Keratinocyte (primary cell): ENCODE data around the gene ADRA2C. TPM values are rescaled to one million over a fixed set of nuclear protein-coding genes. Genes with fewer than 3 reads are reported as not detected.

Experiments
- DNase-seq: peaks from one replicate; pipeline ENCODE4 v3.0.0-alpha.2; 2011; ENCODE audit warnings: low read depth, missing footprints, low spot score
- FAIRE-seq: peaks from 2 replicates; lab custom pipeline; 2011; peaks lifted over from hg19 to GRCh38; lab: Jason Lieb, UNC
- H2AFZ ChIP-seq: 2 replicates; pipeline ENCODE4 v1.6.0; 2012; ENCODE audit warnings: low read length, control low read depth, inconsistent platforms; ENCODE audit not compliant: control insufficient read depth
- H3K27ac ChIP-seq: 2 replicates; pipeline ENCODE4 v1.5.1; 2011; ENCODE audit warnings: low read length; ENCODE audit not compliant: control insufficient read depth, insufficient read depth
- H3K27me3 ChIP-seq: 3 replicates; pipeline ENCODE4 v1.6.0; 2011; ENCODE audit warnings: low read length; ENCODE audit not compliant: control insufficient read depth, insufficient read depth; ENCODE audit errors: extremely low read depth
- H3K36me3 ChIP-seq, 2 experiments: 2 replicates in 1 of 2; 3 replicates in 1 of 2; pipeline ENCODE4 v1.5.1; 2011; ENCODE audit warnings: low read length in 2 of 2, mild to moderate bottlenecking in 1 of 2; ENCODE audit not compliant: control insufficient read depth in 2 of 2, insufficient read depth in 2 of 2; ENCODE audit errors: extremely low read depth in 1 of 2
- H3K4me1 ChIP-seq: 3 replicates; pipeline ENCODE4 v1.5.1; 2011; ENCODE audit warnings: low read length; ENCODE audit not compliant: control insufficient read depth, insufficient read depth; ENCODE audit errors: extremely low read depth
- H3K4me2 ChIP-seq: 3 replicates; pipeline ENCODE4 v1.6.0; 2011; ENCODE audit warnings: low read depth, low read length; ENCODE audit not compliant: control insufficient read depth, insufficient read depth; ENCODE audit errors: extremely low read depth
- H3K4me3 ChIP-seq, 3 experiments: fragments of 200-600 bp in 1 of 3; sonication (generic) in 1 of 3; 2 replicates in 2 of 3; 3 replicates in 1 of 3; pipeline ENCODE4 v1.5.1; 2011 to 2016; ENCODE audit warnings: low read length in 3 of 3, mild to moderate bottlenecking in 3 of 3, control low read depth in 2 of 3, inconsistent platforms in 1 of 3, low read depth in 1 of 3, mixed read lengths in 1 of 3, mixed run types in 1 of 3, moderate library complexity in 1 of 3; ENCODE audit not compliant: control insufficient read depth in 2 of 3, insufficient read depth in 2 of 3; ENCODE audit errors: extremely low read depth in 1 of 3
- H3K79me2 ChIP-seq: 2 replicates; pipeline ENCODE4 v1.6.0; 2012; ENCODE audit warnings: low read length; ENCODE audit not compliant: control insufficient read depth, insufficient read depth
- H3K9ac ChIP-seq: 3 replicates; pipeline ENCODE4 v1.6.0; 2011; ENCODE audit warnings: low read length; ENCODE audit not compliant: control insufficient read depth, insufficient read depth; ENCODE audit errors: extremely low read depth
- H3K9me1 ChIP-seq: 3 replicates; pipeline ENCODE4 v1.6.0; 2011; ENCODE audit warnings: low read length; ENCODE audit not compliant: control insufficient read depth, insufficient read depth; ENCODE audit errors: extremely low read depth
- H3K9me3 ChIP-seq: 2 replicates; pipeline ENCODE4 v1.5.1; 2012; ENCODE audit warnings: low read depth, low read length; ENCODE audit not compliant: control insufficient read depth
- H4K20me1 ChIP-seq: 3 replicates; pipeline ENCODE4 v1.6.0; 2011; ENCODE audit warnings: low read length; ENCODE audit not compliant: control insufficient read depth, insufficient read depth; ENCODE audit errors: extremely low read depth
- EZH2 ChIP-seq: IDR thresholded peaks from one replicate; pipeline ENCODE4 v1.6.1; 2012; ENCODE audit warnings: inconsistent platforms, mild to moderate bottlenecking, low read length, moderate library complexity
- dilution Hi-C: fragments of 300-500 bp; cut with MboI; formaldehyde crosslinking; loops from one replicate; pipeline ENCODE4 v1.7.0; 2020; ENCODE audit warnings: low sequenced_read_pairs; ENCODE audit not compliant: extremely low pct_ligation_motif_present
- polyA plus RNA-seq, 5 experiments: library from polyadenylated mRNA; depleted of rRNA in 3 of 5; stranded (reverse) in 3 of 5; stranded (forward) in 1 of 5; unstranded in 1 of 5; fragments of >200 nt; gene quantifications; 1 replicate in 1 of 5; 2 replicates in 3 of 5; 3 replicates in 1 of 5; pipeline versions ENCODE4 v1.2.1 to v1.2.3, GENCODE V29; 2011 to 2012; ENCODE audit warnings: missing spikeins in 2 of 5, low read depth in 1 of 5, low replicate concordance in 1 of 5
- TF ChIP-seq, protein P1 (sequence below), 3 experiments: IDR thresholded peaks in 1 of 3; conservative IDR thresholded peaks in 1 of 3; optimal IDR thresholded peaks in 1 of 3; 2 replicates in 2 of 3; 3 replicates in 1 of 3; pipeline versions ENCODE3 to v1.5.1; 2011; ENCODE audit warnings: low read length in 3 of 3, mild to moderate bottlenecking in 3 of 3, moderate library complexity in 2 of 3, control low read depth in 1 of 3, inconsistent platforms in 1 of 3; ENCODE audit not compliant: insufficient read depth in 2 of 3; ENCODE audit errors: extremely low read depth in 1 of 3

ADRA2C gene
- polyA plus RNA-seq, 1 donor (not counting 4 experiments of a cell fraction or from before 2014, with no cell fraction given), result 0.05 TPM

DNA sequence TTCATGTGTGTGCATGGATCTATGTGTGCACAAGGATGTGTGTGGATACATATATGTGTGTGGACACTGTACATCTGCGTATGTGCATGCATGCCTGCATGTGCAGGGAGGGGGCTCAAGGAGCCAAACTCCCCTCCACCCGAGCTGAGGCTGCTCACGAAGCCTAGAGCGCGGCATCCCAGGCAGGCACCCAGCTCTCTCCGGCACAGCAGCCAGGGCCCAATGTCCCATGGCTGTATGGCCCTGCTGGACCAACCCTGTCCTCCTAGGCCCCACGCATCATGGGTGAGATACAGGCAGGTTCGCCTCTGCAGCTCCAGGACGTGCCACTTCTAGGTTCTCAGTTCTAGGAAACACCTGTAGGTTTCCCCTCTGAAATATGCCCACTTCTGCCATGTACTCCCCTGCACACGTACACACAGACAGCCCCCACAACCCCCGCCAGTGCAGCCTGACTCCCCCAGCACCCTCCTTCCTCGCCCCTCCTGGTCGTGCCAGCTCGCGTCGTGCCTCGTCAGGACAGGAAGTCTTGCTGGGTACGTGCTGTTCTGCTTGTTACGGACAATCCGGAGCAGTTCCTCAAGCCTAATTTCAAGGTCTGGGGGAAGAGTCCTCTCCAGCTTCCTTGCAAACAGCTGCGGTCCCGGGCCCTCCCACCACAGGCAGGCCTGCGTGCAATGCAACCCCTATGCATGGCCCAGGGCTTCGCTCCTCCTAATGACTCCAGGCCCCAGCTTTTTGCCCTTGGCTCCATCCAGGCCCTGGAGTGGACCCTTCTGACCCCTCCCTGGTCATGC is 3.2 kb upstream of the ADRA2C start:
- no peak overlapping the region for H3K4me3 ChIP-seq
- FAIRE-seq (no peak), DNase-seq (no peak)
- H3K27me3 ChIP-seq, result peaks cover 25% of the 10 kb centered on the region
- TF ChIP-seq EZH2, result no peak
- TF ChIP-seq, protein P1, sequence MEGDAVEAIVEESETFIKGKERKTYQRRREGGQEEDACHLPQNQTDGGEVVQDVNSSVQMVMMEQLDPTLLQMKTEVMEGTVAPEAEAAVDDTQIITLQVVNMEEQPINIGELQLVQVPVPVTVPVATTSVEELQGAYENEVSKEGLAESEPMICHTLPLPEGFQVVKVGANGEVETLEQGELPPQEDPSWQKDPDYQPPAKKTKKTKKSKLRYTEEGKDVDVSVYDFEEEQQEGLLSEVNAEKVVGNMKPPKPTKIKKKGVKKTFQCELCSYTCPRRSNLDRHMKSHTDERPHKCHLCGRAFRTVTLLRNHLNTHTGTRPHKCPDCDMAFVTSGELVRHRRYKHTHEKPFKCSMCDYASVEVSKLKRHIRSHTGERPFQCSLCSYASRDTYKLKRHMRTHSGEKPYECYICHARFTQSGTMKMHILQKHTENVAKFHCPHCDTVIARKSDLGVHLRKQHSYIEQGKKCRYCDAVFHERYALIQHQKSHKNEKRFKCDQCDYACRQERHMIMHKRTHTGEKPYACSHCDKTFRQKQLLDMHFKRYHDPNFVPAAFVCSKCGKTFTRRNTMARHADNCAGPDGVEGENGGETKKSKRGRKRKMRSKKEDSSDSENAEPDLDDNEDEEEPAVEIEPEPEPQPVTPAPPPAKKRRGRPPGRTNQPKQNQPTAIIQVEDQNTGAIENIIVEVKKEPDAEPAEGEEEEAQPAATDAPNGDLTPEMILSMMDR (optimal IDR thresholded peaks at IDR 0.05 in 1 of 3, IDR thresholded peaks at IDR 0.05 in 1 of 3, conservative IDR thresholded peaks at IDR 0.05 in 1 of 3; ENCODE audit: extremely low read depth in 1 of 3, insufficient read depth in 2 of 3, low read length in 3 of 3), result no peak
- no peak overlapping the region for H2AFZ ChIP-seq
- no peaks in the 10 kb centered on the region for H3K9me1 ChIP-seq
- H3K27ac ChIP-seq, result no peak overlapping the region
- dilution Hi-C loops, result no loop called here
- H4K20me1 ChIP-seq, result no peaks in the 10 kb centered on the region
- no peaks in the 10 kb centered on the region for H3K36me3 ChIP-seq
- peaks cover 5% of the 10 kb centered on the region for H3K9me3 ChIP-seq
- H3K79me2 ChIP-seq, result no peaks in the 10 kb centered on the region
- no peak overlapping the region for H3K9ac ChIP-seq
- H3K4me2 ChIP-seq, result no peak overlapping the region
- H3K4me1 ChIP-seq, result no peaks in the 10 kb centered on the region

DNA sequence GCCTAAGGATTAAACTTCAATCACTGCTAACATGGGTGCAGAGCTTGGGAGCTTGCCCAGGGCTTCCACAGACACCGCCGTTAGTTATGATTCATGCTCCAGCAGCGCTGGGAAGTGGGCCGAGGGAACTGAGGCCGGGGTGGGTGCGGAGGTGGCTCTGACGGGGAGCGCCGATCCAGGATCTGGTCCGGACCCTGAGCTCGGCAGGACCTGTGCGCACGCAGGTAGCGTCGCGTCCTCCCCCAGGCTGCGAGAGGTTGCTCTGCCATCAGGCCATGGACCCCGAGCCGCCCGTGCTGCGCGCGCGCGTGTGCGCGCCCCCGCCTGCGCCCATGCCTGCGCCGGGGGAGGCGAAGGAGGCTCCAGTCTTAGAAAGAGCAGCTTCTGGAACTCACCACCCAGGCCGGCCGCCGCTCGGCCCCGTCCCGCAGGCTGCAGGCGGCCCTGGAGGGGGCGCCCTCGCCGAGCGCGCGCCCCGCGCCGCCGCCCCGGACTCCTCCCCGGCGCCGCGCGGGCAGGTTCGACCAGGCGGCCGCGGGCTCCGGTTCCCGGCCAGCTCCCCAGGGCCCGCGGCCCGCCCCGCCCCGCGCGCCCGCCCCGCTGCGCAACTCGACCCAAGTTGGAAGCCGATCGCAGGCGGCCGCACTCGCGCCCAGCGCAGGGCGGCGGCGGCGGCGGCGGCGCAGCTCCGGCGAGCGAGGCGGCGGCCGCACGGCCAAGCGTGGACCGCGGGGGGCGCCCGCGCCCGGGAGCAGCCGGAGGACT is 732 bp upstream of the ADRA2C start:
- H3K27ac ChIP-seq, result no peak overlapping the region
- dilution Hi-C loops, result no loop called here
- peaks cover 5% of the 10 kb centered on the region for H3K9me3 ChIP-seq
- TF ChIP-seq, protein P1 (optimal IDR thresholded peaks at IDR 0.05 in 1 of 3, IDR thresholded peaks at IDR 0.05 in 1 of 3, conservative IDR thresholded peaks at IDR 0.05 in 1 of 3; ENCODE audit: extremely low read depth in 1 of 3, insufficient read depth in 2 of 3, low read length in 3 of 3), result no peak
- TF ChIP-seq EZH2, result no peak
- no peaks in the 10 kb centered on the region for H4K20me1 ChIP-seq
- H3K9me1 ChIP-seq, result no peaks in the 10 kb centered on the region
- peak overlapping the region in 2 of 3 experiments; percentile 27 to 37 for H3K4me3 ChIP-seq
- H2AFZ ChIP-seq, result peak overlapping the region; percentile 5
- H3K4me2 ChIP-seq, result peak overlapping the region; percentile 51
- DNase-seq (no peak), FAIRE-seq (no peak)
- H3K27me3 ChIP-seq, result peaks cover 38% of the 10 kb centered on the region
- no peak overlapping the region for H3K9ac ChIP-seq
- H3K36me3 ChIP-seq, result no peaks in the 10 kb centered on the region
- H3K4me1 ChIP-seq, result no peaks in the 10 kb centered on the region
- H3K79me2 ChIP-seq, result no peaks in the 10 kb centered on the region
